HG02938 (cell line): ENCODE measurements around the gene TNFSF15.

Source experiments
- ATAC-seq: cut with Tn5 transposase; IDR thresholded peaks from one replicate; pipeline ENCODE4 v1.9.1; 2021; ENCODE audit warnings: mild to moderate bottlenecking, moderate library complexity; ENCODE audit not compliant: unreplicated experiment

TNFSF15 gene

DNA sequence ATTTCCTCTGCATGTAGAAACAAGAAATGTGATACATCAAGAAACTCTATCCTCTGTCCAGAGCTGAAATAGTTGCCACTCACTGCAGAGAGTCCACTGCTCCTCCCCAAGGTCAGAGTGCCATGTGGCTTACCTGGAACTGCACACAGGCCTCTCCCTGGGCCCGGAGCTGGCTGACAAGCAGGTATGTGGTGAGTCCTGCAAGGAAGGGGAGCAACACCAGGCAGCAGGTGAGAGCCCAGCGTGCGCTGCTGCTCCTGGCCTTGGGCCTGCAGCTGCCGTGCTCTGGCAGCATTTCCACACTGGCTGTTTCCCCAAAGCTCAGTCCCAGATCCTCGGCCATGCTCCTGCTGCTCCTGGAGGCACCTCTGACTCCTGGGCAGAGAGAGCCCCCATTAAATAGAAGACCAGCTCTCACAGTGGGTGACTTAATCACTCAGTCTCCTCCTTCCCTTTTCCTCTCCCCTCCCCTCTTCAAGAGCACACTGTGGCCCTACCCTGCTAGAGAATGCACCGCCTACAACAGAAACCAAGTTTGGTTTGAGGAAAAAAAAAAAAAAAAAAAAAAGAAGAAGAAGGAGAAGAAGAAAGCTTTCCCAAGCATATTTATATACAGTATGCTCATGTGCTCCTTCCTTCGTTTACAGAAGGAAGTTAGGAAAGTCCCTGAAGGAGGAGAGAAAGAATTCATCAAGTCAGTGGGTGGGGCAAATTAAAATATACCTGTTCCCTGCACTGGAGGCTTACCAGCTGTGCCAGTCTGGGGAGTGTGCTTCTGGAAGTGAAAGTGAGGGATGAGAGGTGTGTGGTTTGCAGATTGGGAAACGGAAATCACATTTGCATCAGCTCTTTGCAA, at the start of gene TNFSF15:
TSS of gene TNFSF15 (minus strand) at position 370 of the 856 bp plus-strand sequence. CDS start at position 343, 27 bp downstream.
- ATAC-seq, result peak; percentile 90

DNA sequence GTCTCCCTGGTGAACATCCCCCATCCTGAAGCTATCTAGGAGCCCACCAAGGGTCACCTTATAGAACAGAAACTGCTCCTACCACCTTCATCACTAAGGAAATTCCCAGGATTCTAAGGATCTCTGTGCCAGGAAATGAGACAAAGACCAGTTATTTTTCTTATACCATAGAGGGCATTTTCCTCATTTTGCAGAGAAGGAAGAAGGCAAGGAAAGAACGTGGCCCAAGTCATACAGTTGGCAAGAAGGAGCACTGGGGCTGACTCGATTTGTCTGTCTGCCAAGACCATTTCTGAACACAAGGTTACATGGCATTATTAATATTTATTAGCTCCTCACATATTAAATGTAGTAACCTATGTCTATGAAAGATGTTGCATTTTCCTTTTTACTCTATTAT, 49.6 kb upstream of the TNFSF15 start:
- no peak for ATAC-seq

DNA sequence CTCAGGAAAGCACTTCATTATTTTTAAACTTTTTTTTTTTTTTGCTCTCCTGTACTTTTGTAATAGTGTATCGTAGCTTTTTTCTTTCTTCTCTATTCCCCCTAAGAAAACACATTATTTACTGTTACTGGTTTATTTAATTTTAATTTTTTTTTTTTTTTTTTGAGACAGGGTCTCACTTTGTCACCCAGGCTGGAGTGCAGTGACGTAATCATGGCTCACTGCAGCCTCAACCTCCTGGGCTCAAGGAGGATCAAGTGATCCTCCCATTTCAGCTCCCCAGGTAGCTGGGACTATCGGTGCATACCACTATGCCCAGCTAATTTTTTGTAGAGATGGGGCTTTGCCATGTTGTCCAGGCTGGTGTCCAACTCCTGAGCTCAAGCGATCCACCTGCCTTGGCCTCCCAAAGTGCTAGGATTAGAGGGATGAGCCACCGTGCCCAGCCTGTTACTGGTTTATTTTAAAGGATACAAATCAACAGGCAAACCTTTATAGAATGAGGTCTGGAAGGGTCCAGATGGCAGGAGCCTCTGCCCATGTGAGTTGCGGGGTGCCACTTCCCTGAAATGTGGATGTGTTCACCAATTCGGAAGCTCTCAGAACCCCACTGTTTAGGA, 49.0 kb upstream of the TNFSF15 start:
- ATAC-seq, result no peak

DNA sequence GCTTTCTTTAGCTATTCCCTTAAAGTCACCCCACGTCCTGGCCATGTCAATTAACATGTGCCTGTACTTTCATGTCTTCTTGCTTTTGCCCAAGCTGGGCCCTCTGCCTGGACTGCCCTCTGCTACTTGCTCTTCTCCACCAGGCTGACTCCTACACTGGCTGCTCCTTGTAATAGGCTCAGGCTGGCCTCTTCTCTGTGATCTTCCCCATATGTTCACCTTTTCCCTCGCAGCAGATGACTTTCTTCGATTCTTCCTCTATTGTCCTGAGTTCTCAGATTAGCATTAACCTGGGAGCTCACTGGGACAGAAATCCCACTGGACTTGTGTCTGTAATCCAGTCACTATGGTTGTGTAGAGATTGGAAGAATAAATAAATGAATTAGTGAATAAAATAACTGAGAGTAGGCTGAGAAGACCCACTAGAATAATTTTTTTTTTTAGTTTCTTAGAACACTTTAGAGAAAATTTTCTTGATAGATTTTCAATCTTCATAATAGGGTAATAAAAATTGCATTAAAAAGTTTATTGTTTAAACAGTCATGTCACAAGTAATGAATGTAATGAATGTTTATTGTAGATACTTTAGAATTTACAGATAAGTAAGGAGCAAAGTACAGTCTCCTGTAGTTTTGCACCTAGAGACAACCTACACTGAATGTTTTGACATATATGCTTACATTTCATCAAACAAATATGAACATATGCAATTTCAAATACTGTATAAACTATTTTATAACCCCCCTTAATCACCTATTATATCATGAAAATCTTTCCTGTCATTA, 47.4 kb upstream of the TNFSF15 start:
- no peak for ATAC-seq

DNA sequence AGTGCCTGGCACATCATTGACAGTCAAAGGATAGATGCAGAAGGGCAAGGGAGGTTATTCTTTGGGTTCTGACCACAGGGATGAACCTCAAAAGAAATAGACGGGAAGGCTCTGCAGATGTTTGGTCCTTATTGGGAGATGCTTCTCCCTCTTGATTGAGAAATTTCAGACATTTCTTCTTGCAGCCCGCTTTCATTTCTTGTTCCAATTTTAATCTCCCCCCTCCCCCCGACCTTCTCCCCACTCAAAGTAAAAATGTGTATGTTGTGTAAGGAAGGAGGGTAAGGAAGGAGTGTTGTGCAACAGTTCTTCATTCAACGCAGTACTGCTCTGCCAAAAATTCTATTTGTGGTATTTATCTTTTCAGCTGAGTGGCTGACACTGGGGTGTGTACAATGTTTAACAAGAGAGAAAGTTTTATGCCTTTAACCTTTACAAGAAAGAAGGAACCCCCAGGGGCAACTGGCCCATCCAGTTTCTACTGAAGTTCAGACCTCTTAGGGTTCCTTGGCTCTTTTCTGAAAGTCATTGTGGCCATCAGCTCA, 46.3 kb upstream of the TNFSF15 start:
- ATAC-seq, result no peak

DNA sequence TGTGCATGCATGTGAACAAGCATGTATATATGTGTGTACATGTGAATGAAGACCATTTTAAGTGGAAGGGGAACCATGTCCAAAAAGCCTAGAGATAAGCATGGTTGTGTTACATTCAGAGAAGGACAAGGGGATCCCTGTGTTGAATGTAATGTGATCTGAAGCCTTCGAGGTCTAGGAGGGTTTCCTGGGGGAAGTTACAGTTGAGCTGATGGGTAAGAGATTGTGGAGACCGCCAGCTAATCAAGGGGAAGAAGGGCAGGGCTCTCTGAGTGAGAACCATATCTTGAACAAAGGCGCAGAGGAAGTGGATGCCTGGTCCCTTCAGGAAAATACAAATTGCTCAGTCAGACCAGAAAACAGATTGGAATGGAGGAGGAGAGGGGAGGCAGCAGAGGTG, 45.5 kb upstream of the TNFSF15 start:
- no peak for ATAC-seq

DNA sequence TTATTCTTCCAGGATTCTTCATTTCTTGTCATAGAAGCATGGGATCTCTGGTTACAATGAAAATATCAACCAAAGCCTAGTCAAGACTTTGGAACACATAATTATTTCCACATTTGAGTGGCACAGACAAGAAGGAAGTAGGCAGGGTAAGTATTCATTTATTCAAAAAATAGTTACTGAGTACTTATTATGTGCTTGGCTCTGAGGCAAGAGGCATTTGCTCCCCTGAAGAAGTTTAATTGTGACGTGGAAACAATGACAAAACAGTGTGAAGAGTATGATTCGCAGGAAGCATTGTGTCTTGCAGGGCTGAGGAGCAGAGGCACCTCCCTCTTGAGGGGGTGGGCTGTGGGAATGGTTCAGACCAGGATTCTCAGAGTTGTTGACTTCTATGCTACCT, 45.0 kb upstream of the TNFSF15 start:
- no peak for ATAC-seq

DNA sequence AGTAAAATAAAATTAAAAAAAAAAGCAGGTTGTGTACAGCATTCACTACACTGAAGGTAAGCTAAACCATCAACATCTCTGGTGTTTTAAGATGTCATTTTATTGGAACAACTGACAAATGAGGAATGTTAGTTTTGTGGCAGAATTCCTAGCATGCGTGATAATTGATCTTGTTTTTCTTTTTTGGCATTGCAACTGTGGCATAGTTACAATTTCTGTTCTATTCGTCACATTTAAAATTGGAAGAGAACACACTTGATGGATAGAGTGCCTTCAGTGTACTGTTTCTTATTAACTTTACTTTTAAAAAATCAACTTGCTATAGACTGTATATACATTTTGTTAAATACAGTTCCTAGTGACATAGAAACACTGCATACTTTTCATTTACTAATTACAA, 43.6 kb upstream of the TNFSF15 start:
- no peak for ATAC-seq

DNA sequence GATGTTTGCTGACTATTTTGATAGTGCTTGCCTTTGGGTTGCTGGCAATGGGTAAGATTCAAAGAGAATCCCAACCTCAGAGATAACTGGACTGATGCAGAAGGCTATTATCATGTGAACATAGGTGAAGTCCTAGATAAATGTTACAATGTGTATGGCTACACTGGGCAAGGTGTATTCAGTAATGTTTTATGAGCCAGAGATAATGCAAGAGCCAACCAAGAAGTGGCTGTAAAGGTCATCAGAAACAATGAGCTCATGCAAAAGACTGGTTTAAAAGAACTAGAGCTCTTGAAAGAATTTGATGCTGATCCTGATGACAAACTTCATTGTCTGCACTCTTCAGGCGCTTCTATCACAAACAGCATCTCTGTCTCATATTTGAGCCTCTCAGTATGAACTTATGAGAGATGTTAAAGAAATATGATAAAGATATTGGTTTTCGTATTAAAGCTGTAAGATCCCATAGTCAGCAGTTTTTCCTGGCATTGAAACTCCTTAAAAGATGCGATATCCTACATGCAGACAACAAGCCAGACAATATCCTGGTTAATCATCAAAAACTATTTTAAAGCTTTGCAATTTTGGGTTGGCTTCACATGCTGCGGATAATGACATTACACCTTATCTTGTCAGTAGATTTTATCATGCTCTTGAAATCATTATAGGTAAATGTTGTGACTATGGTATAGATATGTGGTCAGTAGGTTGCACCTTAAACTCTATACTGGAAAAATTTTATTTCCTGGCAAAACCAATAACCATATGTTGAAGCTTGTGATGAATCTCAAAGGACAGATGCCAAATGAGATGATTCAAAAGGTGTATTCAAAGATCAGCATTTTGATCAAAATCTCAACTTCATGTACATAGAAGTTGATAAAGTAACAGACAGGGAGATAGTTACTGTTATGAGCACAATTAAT, 41.9 kb upstream of the TNFSF15 start:
- no peak for ATAC-seq

DNA sequence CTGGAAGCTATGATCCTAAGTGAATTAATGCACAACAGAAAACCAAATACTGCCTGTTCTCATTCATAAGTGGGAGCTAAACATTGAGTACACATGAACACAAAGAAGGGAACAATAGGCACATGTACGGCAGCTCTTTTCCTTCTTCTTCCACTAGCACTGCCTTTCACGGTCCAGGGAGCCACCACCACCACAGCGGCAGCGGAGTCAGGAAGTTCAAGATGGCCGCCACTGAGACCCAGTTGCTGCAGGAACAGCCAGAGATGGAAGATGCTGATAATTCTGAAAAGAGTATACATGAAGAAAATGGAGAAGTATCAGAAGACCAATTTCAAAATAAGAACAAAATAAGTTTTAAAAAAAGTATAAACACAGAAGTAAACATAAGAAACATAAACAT, 39.5 kb upstream of the TNFSF15 start:
- ATAC-seq, result no peak

DNA sequence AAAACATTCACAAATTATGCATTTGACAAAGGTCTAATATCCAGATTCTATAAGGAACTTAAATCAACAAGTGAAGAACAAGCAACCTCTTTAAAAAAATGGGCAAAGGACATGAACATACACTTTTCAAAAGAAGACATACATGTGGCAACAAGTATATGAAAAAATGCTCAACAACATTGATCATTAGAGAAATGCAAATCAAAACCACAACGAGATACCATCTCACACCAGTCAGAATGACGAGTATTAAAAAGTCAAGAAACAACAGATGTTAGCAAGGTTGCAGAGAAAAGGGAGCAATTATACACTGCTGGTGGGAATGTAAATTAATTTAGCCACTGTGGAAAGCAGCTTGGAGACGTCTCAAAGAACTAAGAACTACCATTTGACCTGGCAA, 38.9 kb upstream of the TNFSF15 start:
- no peak for ATAC-seq

DNA sequence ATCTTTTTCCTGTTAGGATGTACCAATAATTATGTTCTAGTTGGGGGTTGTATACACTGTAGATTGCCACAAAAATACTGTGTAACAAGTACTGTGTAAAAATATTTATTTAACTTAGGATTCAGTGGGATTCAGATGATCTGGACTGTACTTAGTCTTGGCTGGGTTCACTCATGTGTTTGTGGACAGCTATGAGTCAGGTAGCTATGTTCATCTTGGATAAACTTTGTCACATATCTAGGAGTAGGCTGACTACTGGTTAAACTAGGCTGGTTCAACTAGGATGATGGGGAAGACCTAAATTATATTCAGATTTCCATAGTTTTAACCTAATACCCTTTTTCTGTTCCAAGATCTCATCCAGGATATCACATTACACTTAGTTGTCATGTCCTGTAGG, 32.1 kb upstream of the TNFSF15 start:
- ATAC-seq, result no peak

DNA sequence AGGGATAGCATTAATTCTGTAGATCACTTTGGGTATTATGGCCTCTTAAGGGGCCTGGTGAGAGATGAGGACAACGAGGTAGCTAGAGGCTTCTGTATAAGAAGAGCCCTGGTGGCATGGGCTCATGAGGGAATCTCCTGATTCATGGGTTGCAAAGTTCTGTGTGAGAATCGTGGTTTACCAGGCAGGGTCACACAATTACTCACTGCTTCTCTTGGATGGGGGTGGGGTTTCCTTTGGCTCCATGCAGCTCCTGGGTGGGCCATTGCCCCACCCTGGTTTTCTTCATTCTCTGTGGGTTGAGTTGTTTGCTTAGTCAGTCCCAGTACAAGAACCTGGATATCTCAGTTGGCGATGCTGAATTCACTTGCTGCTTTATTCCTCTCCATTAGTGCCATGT, 30.9 kb upstream of the TNFSF15 start:
- no peak for ATAC-seq

DNA sequence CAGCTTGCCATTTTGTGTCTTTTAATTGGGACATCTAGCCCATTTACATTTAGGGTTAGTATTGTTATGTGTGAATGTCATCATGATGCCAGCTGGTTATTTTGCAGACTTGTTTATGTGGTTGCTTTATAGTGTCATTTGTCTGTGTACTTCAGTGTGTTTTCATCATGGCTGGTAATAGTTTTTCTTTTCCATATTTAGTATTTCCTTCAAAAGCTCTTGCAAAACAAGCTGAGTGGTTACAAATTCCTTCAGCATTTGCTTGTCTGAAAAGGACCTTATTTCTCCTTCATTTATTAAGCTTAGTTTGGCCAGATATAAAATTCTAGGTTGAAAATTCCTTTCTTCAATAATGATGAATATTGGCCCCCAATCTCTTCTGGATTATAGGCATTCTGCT, 28.5 kb upstream of the TNFSF15 start:
- no peak for ATAC-seq

DNA sequence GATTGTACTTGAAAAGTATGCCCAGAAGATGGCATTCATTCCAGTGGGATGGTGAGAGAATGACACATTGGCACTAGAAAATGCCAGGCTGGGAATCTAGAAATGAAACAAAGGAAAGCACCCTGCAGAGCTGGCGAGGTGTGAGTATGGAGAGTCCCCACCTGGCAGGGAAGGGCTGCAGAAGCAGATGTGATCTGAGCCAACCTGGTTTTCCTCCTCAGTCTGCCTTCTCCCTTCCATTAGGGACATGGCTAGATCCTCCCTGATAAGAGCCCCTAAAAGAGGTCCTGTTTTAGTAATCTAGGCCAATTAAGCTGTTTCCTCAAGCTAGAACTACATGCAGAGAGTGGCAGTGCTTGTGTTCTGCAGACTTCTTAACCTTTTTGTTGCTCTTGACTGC, 24.7 kb upstream of the TNFSF15 start:
- ATAC-seq, result no peak

DNA sequence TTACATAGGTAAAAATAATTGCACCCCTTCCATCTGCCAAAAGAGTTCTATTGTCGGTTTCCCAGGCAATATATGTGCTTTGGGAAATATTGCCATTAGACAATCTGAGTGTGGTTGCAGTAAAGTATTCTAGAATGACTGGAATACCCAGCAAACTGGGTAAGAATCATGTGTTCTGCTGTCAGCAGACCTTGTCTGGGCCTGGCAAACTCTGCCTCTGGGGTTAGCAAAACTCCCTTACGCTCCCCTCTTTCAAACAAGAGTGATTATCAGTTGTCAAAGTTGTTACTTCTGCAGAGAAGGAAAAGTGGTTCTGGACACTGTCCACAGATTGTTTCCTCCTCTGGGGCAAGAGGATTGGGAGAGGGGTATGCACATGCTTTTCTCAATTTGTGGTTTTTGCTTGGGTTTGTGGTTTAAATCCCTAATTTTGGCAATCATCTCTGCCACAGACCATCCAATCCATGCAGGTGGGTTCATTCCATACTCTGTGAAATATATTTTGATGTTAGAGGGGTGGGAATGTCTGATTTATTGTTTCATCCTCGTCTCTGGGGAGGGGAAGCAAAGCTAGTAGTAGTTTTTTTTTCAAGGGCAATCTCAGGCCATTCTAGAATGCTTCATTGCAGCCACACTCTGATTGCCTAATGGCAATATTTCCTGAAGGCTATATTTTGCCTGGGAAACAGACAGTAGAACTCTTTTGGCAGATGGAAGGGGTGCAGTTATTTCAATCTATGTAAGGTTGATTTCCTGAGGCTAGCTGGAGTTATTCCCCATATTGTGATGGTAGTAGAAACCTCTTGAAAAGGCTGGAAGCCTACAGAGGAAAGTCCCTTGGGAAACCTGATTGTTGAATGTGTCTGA, 24.0 kb upstream of the TNFSF15 start:
- ATAC-seq, result no peak

DNA sequence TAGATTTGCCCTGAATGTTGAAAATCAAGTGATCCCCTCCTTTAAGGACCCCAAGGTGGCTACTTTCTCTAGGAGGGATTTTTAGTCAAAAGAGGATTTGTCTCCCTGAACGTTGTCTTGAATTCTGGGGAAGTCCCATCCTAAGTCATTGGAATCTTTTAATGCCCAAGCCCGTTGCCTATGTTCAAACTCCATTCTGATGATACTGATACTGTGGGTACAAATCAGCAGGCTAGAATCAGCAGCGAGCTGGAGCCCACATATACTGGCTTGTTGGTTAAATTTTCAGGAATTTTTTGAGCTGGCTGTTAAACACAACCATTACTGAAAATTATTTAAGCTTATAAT, 22.4 kb upstream of the TNFSF15 start:
- ATAC-seq, result no peak

DNA sequence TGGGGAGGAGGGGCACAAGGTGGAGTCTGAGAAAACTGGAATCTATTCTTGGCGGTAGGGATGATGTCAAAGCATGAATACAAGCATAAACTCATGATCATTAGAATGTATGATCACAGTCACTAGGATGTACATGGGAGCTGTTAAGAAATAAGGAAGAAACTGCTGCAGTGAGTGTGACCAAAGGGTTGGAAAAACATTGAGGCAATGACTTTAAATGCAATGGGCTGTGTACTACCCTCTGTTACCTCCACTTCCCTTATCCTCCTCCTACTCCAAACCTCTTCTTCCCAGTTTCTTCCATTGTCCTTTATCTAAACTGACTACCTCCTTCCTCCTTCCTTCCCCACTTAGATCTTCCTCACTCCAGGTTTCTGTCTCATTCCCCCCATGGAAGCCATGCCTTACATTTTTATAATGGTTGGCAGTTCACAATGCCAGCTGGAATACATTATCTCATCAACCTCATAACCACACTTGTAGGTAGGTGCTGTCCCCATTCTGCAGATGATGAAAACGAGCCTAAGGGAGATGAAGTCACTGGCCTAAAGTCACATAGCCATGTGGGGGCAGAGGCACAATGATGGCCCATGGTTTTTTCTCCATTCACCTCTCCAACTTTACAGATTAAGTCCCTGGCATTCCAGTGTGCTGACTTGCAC, 21.9 kb upstream of the TNFSF15 start:
- no peak for ATAC-seq

DNA sequence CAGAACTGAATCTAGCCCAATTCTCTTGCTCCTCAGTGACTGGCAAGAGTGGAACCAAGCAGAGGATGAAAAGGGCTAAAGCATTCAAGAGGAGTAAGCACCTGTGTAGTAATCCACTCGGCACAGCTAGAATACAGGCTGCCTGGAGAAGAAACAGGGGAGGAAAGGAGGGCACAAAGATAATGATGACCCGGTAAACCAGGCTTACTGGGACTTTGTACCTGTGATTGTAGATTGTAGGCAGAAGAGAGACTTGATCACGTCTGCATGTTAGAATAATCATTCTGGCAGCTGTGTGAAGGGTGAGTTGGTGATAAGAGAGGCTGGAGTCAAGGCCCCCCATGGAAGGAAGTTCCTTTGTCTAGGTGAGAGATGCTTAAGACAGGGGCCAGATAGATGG, 20.6 kb upstream of the TNFSF15 start:
- no peak for ATAC-seq
